HepG2 (cell line): ENCODE results near the gene ERBB3. TPM values are rescaled to one million over a fixed set of nuclear protein-coding genes. Genes with fewer than 3 reads are reported as not detected.

ENCODE experiments used
- ATAC-seq: fragments of 200-7000 bp; cut with Tn5 transposase; 3 replicates; pipeline ENCODE4 v1.9.1; 2020; ENCODE audit warnings: mild to moderate bottlenecking, moderate library complexity
- BruUV-seq: library from RNA; stranded (reverse); fragments of 400-500 nt; replicated peaks from 2 replicates; lab custom pipeline; 2021; lab: Mats Ljungman, UMichigan
- CTCF ChIA-PET: fragments of 300-600 bp; formaldehyde crosslinking; extraction: SDS; loops from one replicate; lab custom pipeline; 2021; ENCODE audit warnings: low total read pairs, inconsistent platforms, low intra/inter-chr PET ratio; lab: Yijun Ruan, JAX
- POLR2A ChIA-PET: fragments of 350-600 bp; sonication (Branson Sonifier 250); formaldehyde crosslinking; loops from one replicate; lab custom pipeline; 2020; ENCODE audit warnings: antibody characterized with exemption, inconsistent platforms; lab: Yijun Ruan, JAX
- DNase-seq: peaks from one replicate; pipeline ENCODE4 v3.0.0-alpha.2; 2015; ENCODE audit warnings: low spot score
- FAIRE-seq: peaks from 3 replicates; lab custom pipeline; 2011; peaks lifted over from hg19 to GRCh38; lab: Jason Lieb, UNC
- H2AFZ ChIP-seq: one replicate; pipeline ENCODE4 v1.6.1; 2011; ENCODE audit warnings: low read length, inconsistent platforms
- H3K27ac ChIP-seq: fragments of 300-600 bp; 3 replicates; pipeline ENCODE4 v1.8.0; 2011; ENCODE audit warnings: mixed run types, mild to moderate bottlenecking, mixed read lengths, low read length, inconsistent platforms; ENCODE audit not compliant: insufficient read depth; ENCODE audit errors: extremely low read length
- H3K27me3 ChIP-seq, 2 experiments: fragments of 200-600 bp in 1 of 2; 2 replicates in 1 of 2; 3 replicates in 1 of 2; pipeline versions ENCODE4 v1.6.0 to v1.8.0; 2011; ENCODE audit warnings: low read length in 2 of 2, mild to moderate bottlenecking in 2 of 2, moderate library complexity in 2 of 2, inconsistent platforms in 1 of 2; ENCODE audit not compliant: insufficient read depth in 2 of 2, control insufficient read depth in 1 of 2
- H3K36me3 ChIP-seq, 2 experiments: fragments of 200-600 bp in 1 of 2; replicated peaks in 1 of 2; 2 replicates in 1 of 2; 3 replicates in 1 of 2; pipeline versions ENCODE4 v1.5.1 to v1.8.0; 2011; ENCODE audit warnings: low read length in 2 of 2, inconsistent platforms in 1 of 2; ENCODE audit not compliant: insufficient read depth in 2 of 2, control insufficient read depth in 1 of 2
- H3K4me1 ChIP-seq: 2 replicates; pipeline ENCODE4 v1.5.1; 2012; ENCODE audit warnings: low read length, inconsistent platforms; ENCODE audit not compliant: insufficient read depth
- H3K4me2 ChIP-seq: 2 replicates; pipeline ENCODE4 v1.6.0; 2011; ENCODE audit warnings: low read depth, low read length, inconsistent platforms
- H3K4me3 ChIP-seq, 3 experiments: fragments of 200-600 bp in 1 of 3; sonication (generic), shearing (Covaris generic) in 1 of 3; replicated peaks in 1 of 3; 2 replicates each; pipeline ENCODE4 v1.5.1; 2011 to 2016; ENCODE audit warnings: low read length in 3 of 3, inconsistent platforms in 2 of 3, low read depth in 2 of 3, mild to moderate bottlenecking in 2 of 3, control low read depth in 1 of 3, mixed read lengths in 1 of 3; ENCODE audit not compliant: insufficient read depth in 1 of 3
- H3K79me2 ChIP-seq: one replicate; pipeline ENCODE4 v1.6.1; 2011; ENCODE audit warnings: low read length, inconsistent platforms; ENCODE audit not compliant: insufficient read depth
- H3K9ac ChIP-seq: 2 replicates; pipeline ENCODE4 v1.6.0; 2011; ENCODE audit warnings: mild to moderate bottlenecking, low read depth, low read length, inconsistent platforms; ENCODE audit not compliant: insufficient read depth
- H3K9me3 ChIP-seq: 2 replicates; pipeline ENCODE4 v1.5.1; 2012; ENCODE audit warnings: mild to moderate bottlenecking, low read length
- H4K20me1 ChIP-seq: 2 replicates; pipeline ENCODE4 v1.6.0; 2011; ENCODE audit warnings: inconsistent platforms, mild to moderate bottlenecking, low read length, moderate library complexity; ENCODE audit not compliant: insufficient read depth
- ZNF766 ChIP-seq: sonication (generic); formaldehyde crosslinking; IDR thresholded peaks from 2 replicates; pipeline ENCODE4 v1.5.0; 2020; ENCODE audit warnings: missing genetic modification reagents, borderline replicate concordance
- WGBS: methylation state at CpG from one replicate; pipeline ENCODE4 v1.1.6; 2017; ENCODE audit warnings: low lambda C conversion rate; 5-methylcytosine and 5-hydroxymethylcytosine counted together
- in situ Hi-C: cut with HindIII; loops from 2 replicates; pipeline ENCODE4 v1.10.0; 2017; ENCODE audit warnings: low pct_unique_long_range_greater_than_20kb; ENCODE audit not compliant: extremely low pct_ligation_motif_present
- intact Hi-C: fragments of 100-400 bp; cut with micrococcal nuclease; formaldehyde crosslinking; loops from one replicate; pipeline ENCODE4 v1.10.0; 2022; ENCODE audit not compliant: unreplicated experiment
- polyA plus RNA-seq, 8 experiments: library from polyadenylated mRNA; depleted of rRNA in 3 of 8; stranded (reverse) in 7 of 8; unstranded in 1 of 8; fragments of >200 nt; fragmentation: Illumina TruSeq in 4 of 8; extraction: Trizol in 4 of 8; gene quantifications; 2 replicates each; pipeline versions ENCODE4 v1.2.1 to v1.2.3, GENCODE V29; 2011 to 2016; ENCODE audit warnings: low read depth in 4 of 8, missing spikeins in 1 of 8, mixed read lengths in 1 of 8; ENCODE audit not compliant: insufficient read depth in 1 of 8
- total RNA-seq, 5 experiments: library from RNA; depleted of rRNA; stranded (reverse); fragments of >200 nt; fragmentation: Illumina TruSeq; extraction: Trizol; gene quantifications; 2 replicates each; pipeline ENCODE4 v1.2.3, GENCODE V29; 2016; ENCODE audit warnings: low read depth in 1 of 5
- TF ChIP-seq, protein P1 (sequence below): sonication (generic); formaldehyde crosslinking; IDR thresholded peaks from 2 replicates; pipeline ENCODE4 v1.4.0; 2020; ENCODE audit warnings: missing genetic modification reagents
- TF ChIP-seq, protein P2 (sequence below): sonication (generic); formaldehyde crosslinking; IDR thresholded peaks from 2 replicates; pipeline ENCODE4 v1.5.1; 2020; ENCODE audit warnings: mild to moderate bottlenecking, missing genetic modification reagents, borderline replicate concordance
- TF ChIP-seq, protein P3 (sequence below): sonication (generic); formaldehyde crosslinking; IDR thresholded peaks from 2 replicates; pipeline ENCODE4 v1.4.0; 2020; ENCODE audit warnings: mild to moderate bottlenecking, missing genetic modification reagents
- TF ChIP-seq, protein P4 (sequence below): sonication (generic); formaldehyde crosslinking; IDR thresholded peaks from 2 replicates; pipeline ENCODE4 v1.8.0; 2022; ENCODE audit warnings: mild to moderate bottlenecking, missing genetic modification reagents, moderate library complexity
- TF ChIP-seq, protein P5 (sequence below): sonication (generic); formaldehyde crosslinking; IDR thresholded peaks from 2 replicates; pipeline ENCODE4 v1.8.1; 2023; ENCODE audit warnings: missing genetic modification reagents, inconsistent platforms, borderline replicate concordance

The ERBB3 gene
- total and polyA plus RNA-seq, 2 of the 13 experiments (the other 11 are each of a cell fraction or from before 2014, with no cell fraction given) = 93.6 to 358 TPM

DNA sequence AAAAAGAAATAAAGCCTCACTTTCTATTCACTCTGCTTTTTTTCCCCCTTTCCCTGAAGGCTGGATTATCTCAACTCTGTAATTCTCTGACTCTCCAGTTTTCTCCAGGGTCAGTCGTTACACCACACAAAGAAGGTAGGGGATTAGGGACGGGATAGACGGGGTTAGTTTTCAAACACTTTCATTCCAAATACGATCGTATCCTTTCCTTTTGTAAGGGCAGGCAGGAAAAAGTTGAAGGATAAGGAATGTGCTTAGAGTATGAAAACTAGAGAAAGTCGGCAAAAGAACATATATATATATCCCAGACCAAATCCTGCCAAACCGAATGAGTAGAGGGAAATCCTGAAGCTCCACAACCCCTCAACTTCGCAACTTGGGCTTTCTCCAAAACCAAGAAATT, 47.5 kb downstream of the ERBB3 start:
- 3% methylated on average over 8 of the region's 8 CpGs for WGBS
- Histone ChIP-seq H3K4me3 (peak overlapping the region; percentile 52 to 89 (median 61)), H3K36me3 (peaks cover 10 to 23% of the 10 kb centered on the region in 2 experiments), H3K9me3 (no peaks in the 10 kb centered on the region), H3K79me2 (peaks cover 17% of the 10 kb centered on the region), H2AFZ (peak overlapping the region; percentile 31), H3K4me2 (peak overlapping the region; percentile 87), H4K20me1 (no peaks in the 10 kb centered on the region), H3K27ac (peak overlapping the region; percentile 65), H3K27me3 (no peaks in the 10 kb centered on the region), H3K9ac (peak overlapping the region; percentile 78), H3K4me1 (peaks cover 67% of the 10 kb centered on the region)
- FAIRE-seq = no peak
- no TSS peak for BruUV-seq
- intact Hi-C loops (loop anchor here (2.0 kb wide), 2 partner anchors 31 to 61 kb away; partner anchors contain the start of genes MYL6 and SMARCC2), in situ Hi-C loops (loop anchor here (5.0 kb wide), 1 partner anchor 60 kb away; the partner anchor contains the start of gene SMARCC2)
- DNase-seq = no peak
- CTCF ChIA-PET = interaction anchor here (1.2 to 4.2 kb wide), 2 partner anchors 62 to 95 kb away, joined by 3 to 24 read pairs; partner anchors contain the start of gene SMARCC2
- no peak for ATAC-seq
- POLR2A ChIA-PET = interaction anchor here (0.5 to 3.8 kb wide), 31 partner anchors 9 to 624 kb away, joined by 3 to 58 read pairs (median 5); partner anchors contain the start of genes CNPY2, COQ10A, ERBB3 and MYL6
- TF ChIP-seq, protein P1, sequence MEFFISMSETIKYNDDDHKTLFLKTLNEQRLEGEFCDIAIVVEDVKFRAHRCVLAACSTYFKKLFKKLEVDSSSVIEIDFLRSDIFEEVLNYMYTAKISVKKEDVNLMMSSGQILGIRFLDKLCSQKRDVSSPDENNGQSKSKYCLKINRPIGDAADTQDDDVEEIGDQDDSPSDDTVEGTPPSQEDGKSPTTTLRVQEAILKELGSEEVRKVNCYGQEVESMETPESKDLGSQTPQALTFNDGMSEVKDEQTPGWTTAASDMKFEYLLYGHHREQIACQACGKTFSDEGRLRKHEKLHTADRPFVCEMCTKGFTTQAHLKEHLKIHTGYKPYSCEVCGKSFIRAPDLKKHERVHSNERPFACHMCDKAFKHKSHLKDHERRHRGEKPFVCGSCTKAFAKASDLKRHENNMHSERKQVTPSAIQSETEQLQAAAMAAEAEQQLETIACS = no peak
- TF ChIP-seq, protein P2, sequence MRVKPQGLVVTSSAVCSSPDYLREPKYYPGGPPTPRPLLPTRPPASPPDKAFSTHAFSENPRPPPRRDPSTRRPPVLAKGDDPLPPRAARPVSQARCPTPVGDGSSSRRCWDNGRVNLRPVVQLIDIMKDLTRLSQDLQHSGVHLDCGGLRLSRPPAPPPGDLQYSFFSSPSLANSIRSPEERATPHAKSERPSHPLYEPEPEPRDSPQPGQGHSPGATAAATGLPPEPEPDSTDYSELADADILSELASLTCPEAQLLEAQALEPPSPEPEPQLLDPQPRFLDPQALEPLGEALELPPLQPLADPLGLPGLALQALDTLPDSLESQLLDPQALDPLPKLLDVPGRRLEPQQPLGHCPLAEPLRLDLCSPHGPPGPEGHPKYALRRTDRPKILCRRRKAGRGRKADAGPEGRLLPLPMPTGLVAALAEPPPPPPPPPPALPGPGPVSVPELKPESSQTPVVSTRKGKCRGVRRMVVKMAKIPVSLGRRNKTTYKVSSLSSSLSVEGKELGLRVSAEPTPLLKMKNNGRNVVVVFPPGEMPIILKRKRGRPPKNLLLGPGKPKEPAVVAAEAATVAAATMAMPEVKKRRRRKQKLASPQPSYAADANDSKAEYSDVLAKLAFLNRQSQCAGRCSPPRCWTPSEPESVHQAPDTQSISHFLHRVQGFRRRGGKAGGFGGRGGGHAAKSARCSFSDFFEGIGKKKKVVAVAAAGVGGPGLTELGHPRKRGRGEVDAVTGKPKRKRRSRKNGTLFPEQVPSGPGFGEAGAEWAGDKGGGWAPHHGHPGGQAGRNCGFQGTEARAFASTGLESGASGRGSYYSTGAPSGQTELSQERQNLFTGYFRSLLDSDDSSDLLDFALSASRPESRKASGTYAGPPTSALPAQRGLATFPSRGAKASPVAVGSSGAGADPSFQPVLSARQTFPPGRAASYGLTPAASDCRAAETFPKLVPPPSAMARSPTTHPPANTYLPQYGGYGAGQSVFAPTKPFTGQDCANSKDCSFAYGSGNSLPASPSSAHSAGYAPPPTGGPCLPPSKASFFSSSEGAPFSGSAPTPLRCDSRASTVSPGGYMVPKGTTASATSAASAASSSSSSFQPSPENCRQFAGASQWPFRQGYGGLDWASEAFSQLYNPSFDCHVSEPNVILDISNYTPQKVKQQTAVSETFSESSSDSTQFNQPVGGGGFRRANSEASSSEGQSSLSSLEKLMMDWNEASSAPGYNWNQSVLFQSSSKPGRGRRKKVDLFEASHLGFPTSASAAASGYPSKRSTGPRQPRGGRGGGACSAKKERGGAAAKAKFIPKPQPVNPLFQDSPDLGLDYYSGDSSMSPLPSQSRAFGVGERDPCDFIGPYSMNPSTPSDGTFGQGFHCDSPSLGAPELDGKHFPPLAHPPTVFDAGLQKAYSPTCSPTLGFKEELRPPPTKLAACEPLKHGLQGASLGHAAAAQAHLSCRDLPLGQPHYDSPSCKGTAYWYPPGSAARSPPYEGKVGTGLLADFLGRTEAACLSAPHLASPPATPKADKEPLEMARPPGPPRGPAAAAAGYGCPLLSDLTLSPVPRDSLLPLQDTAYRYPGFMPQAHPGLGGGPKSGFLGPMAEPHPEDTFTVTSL (CRISPR knock-in tag) = no peak
- TF ChIP-seq, protein P3, sequence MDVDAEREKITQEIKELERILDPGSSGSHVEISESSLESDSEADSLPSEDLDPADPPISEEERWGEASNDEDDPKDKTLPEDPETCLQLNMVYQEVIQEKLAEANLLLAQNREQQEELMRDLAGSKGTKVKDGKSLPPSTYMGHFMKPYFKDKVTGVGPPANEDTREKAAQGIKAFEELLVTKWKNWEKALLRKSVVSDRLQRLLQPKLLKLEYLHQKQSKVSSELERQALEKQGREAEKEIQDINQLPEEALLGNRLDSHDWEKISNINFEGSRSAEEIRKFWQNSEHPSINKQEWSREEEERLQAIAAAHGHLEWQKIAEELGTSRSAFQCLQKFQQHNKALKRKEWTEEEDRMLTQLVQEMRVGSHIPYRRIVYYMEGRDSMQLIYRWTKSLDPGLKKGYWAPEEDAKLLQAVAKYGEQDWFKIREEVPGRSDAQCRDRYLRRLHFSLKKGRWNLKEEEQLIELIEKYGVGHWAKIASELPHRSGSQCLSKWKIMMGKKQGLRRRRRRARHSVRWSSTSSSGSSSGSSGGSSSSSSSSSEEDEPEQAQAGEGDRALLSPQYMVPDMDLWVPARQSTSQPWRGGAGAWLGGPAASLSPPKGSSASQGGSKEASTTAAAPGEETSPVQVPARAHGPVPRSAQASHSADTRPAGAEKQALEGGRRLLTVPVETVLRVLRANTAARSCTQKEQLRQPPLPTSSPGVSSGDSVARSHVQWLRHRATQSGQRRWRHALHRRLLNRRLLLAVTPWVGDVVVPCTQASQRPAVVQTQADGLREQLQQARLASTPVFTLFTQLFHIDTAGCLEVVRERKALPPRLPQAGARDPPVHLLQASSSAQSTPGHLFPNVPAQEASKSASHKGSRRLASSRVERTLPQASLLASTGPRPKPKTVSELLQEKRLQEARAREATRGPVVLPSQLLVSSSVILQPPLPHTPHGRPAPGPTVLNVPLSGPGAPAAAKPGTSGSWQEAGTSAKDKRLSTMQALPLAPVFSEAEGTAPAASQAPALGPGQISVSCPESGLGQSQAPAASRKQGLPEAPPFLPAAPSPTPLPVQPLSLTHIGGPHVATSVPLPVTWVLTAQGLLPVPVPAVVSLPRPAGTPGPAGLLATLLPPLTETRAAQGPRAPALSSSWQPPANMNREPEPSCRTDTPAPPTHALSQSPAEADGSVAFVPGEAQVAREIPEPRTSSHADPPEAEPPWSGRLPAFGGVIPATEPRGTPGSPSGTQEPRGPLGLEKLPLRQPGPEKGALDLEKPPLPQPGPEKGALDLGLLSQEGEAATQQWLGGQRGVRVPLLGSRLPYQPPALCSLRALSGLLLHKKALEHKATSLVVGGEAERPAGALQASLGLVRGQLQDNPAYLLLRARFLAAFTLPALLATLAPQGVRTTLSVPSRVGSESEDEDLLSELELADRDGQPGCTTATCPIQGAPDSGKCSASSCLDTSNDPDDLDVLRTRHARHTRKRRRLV = peak; percentile 34; the same call in 1 of the 2 replicates
- TF ChIP-seq, protein P4, sequence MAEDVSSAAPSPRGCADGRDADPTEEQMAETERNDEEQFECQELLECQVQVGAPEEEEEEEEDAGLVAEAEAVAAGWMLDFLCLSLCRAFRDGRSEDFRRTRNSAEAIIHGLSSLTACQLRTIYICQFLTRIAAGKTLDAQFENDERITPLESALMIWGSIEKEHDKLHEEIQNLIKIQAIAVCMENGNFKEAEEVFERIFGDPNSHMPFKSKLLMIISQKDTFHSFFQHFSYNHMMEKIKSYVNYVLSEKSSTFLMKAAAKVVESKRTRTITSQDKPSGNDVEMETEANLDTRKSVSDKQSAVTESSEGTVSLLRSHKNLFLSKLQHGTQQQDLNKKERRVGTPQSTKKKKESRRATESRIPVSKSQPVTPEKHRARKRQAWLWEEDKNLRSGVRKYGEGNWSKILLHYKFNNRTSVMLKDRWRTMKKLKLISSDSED (CRISPR knock-in tag) = no peak
- TF ChIP-seq, protein P5, sequence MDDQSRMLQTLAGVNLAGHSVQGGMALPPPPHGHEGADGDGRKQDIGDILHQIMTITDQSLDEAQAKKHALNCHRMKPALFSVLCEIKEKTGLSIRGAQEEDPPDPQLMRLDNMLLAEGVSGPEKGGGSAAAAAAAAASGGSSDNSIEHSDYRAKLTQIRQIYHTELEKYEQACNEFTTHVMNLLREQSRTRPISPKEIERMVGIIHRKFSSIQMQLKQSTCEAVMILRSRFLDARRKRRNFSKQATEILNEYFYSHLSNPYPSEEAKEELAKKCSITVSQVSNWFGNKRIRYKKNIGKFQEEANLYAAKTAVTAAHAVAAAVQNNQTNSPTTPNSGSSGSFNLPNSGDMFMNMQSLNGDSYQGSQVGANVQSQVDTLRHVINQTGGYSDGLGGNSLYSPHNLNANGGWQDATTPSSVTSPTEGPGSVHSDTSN (CRISPR knock-in tag) = no peak
- 0 out of 2 replicates have a peak, but pooled peaks have one; percentile 9 for TF ChIP-seq ZNF766 (CRISPR knock-in tag)
